ENCODE results near the gene OXSR1.
"Not testable (repeated sequence)": the region's sequence is repeated elsewhere in the genome, so short reads cannot be mapped to it uniquely, and the experiment has no call there.

The OXSR1 gene

DNA sequence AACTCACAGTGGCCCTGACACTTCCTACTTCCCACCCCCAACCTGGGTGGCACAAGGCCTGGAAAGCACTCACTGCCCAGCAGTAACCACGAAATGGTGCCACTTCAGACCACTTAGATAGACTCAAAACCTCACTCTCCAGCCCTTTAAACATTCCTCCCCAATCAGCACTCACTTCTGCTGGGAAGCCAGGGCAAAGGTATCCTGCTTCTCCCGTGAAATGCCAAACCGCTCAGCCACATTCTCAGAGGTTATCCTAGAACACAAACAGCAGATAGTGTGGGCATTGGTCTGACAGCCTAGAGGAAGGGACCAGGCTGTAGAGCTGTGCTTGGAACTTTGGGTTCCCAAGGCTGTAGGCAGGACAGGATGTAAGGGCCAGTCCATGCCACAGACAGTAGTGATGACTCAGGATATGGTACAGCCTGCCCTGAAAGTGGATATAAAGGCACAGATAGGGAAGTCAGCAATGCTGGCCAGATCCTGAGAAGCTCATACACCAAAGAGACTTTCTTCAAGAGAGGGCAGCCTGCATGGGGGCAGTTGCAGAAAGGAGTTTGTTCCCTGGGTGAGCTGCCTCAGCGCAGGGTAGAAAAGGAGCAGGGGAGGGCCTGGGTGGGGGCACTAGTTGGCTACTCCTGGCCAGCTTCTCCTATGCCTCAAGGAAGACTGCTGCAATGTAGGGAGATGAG lies 37.6 kb upstream of the OXSR1 start:
- no peak for DNase-seq (ENCODE audit: low read depth)

DNA sequence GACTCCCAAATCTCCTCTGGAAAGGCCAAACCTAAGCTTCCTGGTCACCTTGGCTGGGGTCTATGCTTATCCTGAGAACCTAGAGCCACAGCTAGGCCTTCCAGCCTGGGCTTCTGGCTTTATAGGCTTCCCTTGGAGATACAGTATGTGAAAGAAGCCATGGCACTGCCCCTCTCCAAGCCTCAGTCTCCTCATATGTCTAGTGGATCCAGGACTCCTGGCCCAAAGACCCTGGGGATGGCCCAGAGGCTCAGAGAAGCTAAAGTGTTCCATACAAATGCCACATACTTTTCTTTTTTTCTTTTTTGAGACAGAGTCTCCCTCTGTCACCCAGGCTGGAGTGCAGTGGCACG lies 37.1 kb upstream of the OXSR1 start:
- no peak for DNase-seq (ENCODE audit: low read depth)

DNA sequence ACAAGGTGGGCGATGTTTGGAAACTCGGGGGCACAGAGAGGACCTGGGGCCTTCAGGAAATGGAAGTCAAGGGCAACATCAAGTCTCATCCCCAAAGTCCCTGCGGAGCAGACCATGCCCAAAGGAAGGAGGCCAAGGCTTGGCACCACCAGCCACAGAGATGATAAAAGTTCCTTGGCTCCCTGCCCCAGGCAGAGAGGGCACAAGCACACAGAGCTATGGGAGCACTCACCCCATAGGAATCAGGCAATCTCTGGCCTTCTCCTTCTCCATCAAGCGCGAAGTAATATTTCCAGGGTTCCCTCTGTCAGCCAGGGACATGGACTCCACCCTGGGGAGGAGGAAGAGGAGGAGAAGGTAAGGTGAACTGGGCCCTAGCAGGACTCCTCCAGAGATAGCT lies 36.3 kb upstream of the OXSR1 start:
- DNase-seq (ENCODE audit: low read depth), result no peak

DNA sequence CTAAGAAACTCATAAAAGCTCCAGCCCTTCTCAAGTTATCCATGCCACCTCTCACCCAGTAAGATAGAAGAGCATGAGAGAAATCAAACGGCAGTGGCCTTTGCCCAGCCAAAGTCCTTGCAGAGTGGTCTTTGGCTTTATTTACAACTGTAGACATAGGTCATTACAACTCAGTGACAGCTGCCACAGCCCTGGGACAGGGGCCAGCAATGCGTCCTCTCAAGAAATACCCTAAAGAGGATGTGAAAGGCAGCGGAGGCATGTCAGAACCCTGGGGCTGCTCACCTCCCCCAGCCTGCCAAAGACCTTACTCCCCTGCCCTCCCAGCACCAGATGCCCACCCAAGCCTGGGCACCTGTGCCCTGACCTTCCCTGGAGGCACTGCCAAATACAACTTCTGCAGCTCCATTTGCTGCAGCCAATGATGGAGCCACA lies 34.7 kb upstream of the OXSR1 start:
- DNase-seq (ENCODE audit: low read depth), result no peak

DNA sequence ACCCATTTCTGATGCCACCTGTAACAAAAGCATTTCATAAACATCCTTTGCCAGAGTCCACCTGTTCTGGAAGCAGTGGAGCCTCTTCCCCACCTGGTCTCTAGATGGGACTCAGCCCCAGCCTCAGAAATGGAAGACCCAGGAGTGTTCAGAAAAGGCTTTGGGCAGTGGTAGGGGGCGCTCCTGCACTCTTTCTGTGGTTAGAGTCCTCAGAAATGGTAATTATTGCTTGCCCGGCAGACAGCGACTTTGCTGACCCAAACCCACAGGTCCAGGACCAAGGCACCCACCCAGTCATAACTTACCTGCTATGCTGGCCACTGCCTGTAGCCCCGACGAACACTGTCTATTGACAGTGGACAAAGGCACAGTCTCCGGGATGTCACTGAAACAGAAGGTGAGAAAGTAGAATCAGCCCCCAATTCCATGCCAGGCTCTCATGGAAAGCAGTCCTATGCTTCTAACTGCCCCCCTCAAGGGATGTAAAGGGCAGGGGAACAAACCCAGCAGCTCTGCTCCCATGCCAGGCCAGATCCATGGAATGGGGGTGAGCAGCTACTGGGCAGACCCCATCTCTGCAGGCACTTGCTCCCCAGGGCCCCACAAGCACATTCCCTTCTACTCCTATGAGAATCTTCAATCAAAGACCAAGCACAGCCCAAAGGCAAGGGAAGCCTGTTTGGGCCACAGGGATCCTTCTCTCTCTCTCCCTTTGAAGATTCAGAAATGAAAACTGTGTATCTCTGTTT lies 33.5 kb upstream of the OXSR1 start:
- DNase-seq (ENCODE audit: low read depth), result no peak

DNA sequence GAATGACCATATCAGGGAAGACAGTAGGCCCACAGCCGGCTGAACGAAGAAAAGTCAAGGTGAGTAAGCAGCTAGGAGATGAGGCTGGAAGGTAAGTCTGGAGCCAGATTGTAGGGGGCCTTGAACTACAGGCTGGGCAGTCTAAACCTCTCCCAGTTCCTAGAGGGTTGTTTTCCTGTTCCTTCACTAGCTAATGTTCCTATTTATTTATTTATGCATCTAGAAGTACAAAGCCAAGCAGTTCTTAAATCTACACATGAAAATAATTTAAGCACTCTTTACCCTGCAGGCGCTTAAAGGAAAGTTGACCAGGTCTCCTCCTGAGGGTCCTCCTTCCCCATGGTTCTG lies 32.2 kb upstream of the OXSR1 start:
- no peak for DNase-seq (ENCODE audit: low read depth)

DNA sequence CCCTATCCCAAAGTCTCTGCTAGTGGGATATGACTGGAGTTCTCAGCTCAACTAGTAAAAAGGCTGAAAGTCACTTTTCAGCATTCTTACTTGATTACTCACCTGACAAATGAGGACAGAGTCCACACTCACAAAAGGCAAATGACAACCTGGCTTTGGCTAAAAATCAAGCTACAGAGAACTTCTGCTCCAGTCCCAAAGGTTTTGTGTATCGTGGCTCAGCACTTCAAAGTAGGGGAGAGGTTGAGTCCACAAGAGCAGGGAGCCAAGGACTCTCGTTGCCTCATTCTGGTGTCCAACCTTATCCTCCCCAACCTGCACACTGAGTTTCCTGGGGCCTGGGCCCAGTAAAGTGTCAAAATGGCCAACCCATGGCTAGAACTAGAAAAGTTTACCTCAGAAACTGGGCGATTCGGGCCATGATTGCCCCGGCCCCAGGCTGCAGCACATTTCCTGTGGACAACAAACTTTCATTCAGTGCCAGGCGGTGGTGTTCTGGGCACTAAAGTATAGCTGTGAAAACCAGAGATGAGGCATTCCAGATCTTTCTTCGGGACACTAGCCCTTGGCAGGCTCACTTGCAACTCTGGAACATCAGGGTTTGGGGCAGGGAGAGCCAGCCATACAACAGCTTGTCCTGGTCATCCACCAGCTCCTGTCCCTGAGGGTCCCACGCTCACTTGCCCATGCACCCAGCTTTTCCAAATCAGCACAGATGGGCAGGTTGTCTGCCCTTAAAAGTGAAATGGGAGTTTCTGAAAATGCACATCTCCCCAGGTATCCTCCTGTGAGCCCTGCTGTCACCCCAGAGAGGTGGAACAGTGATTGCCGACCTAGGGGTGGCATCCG lies 31.6 kb upstream of the OXSR1 start:
- no peak for DNase-seq (ENCODE audit: low read depth)

DNA sequence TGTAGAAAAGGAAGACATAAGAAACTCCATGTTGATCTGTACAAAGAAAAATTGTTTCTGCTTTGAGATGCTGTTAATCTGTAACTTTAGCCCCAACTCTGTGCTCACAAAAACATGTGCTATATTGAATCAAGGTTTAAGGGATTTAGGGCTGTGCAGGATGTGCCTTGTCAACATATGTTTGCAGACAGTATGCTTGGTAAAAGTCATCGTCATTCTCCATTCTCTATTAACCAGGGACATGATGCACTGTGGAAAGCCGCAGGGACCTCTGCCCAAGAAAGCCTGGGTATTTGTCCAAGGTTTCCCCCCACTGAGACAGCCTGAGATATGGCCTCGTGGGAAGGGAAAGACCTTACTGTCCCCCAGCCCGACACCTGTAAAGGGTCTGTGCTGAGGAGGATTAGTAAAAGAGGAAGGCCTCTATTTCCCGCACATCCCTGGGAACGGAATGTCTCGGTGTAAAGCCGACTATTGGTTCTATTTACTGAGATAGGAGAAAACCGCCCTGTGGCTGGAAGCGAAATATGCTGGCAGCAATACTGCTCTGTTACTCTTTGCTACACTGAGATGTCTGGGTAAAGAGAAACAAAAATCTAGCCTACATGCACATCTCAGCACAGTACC lies 30.7 kb upstream of the OXSR1 start:
- not testable (repeated sequence) for DNase-seq (ENCODE audit: low read depth)

DNA sequence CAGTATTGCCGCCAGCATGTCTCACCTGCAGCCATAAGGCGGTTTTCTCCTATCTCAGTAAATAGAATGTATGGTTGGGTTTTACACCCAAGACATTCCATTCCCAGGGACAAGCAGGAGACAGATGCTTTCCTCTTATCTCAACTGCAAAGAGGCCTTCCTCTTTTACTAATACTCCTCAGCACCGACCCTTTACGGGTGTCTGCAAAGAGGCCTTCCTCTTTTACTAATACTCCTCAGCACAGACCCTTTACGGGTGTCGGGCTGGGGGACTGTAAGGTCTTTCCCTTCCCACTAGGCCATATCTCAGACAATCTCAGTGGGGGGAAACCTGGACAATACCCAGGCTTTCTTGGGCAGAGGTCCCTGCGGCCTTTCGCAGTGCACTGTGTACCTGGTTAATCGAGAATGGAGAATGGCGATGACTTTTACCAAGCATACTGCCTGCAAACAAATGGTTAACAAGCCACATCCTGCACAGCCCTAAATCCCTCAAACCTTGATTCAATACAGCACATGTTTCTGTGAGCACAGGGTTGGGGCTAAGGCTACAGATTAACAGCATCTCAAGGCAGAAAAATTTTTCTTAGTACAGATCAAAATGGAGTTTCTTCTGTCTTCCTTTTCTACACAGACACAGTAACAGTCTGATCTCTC lies 29.6 kb upstream of the OXSR1 start:
- not testable (repeated sequence) for DNase-seq (ENCODE audit: low read depth)

DNA sequence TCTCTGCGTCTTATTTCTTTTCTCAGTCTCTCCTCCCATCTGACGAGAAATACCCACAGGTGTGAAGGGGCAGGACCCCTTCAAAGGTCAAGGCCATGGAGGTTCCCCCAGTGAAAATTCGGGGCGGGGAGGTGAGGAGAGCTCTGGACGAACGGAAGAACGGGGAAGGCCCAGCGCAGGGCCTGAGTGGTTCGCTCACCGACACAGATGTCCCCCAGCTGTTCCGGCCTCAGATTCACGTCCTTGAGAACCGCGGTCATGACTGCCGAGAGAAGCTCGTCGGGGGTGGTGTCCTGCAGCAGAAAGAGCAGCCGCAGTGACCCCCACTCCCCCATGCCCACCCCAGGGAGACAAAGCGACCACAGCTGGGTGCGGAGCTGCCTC lies 29.0 kb upstream of the OXSR1 start:
- no peak for DNase-seq (ENCODE audit: low read depth)

DNA sequence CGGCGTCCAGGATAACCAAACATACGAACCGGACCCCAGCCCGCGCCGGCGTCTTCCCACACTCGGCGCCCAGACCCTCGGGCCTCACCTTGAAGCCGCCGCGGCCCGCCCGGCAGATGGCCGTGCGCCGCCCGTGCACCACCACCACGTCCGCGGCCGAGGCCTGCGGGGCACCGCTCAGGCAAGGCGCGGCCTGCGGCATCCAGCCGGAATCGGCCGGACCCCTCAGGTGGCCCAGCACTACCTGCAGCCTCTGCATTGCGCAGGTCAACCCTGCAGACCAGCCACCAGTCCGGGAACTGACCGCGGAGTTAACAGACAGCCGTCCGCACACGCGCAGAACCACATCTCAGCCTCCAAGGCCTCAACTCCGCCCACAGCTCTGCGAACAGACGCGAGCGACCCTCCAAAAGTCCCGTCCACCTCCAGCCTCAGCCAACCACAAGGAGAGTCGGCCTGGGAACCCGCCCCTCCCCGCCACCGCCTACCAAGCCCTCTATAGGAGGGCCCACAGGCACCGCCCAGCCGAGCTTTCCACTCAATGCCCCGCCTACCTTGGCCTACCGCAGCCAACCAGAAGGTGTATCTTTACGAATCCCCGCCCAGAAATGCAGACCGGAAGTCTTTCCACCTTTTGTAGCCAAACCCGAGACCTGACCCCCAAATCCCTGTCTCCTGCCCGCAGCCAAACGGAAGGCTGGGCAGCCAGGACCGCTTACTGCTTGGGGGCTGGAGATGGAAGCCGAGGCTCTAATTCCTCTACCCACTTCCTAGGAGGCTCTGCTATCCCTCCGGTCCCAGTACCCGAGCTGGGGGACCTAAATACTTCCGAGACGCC lies 28.3 kb upstream of the OXSR1 start, which contains the start of gene ACAA1:
Gene ACAA1, minus strand, starts transcription at position 351 of the 838 bp plus-strand sequence. Its CDS starts 92 bp downstream, at position 259.
- DNase-seq (ENCODE audit: low read depth), result peak; percentile 99

DNA sequence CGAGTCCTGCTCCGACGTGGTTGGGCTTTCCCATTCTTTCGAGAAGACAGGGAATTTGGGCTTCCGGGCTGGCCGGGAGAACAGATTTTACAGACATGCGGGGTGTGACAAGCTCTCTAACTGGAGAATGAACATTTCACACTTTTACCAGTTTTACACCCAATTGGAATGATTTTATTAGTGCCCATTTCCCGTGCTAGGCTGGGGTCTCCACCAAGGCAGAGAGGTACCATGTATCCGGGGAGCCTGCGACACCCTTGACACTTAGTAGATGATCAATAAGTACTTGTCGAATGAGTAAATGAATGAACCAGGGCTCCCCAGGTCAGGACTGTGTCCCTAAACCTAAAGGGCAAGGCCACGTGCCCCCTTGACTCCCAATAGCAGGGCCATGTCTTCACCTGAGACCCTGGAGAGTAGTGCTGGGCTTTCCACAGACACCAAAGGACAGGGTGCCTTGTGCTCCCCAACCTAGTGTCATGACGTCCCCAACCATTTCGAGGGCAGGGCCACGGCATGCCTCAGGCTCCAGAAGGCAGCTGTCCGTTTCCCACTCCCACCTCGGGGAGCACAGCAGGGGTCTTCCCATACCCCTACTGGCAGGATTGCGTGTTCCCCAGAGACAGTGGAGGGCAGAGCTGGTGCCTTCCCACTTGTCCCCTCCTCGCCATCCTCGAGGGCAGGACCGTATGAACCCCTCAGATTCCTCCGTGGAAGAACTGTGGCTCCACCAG lies 27.6 kb upstream of the OXSR1 start:
- no peak for DNase-seq (ENCODE audit: low read depth)

DNA sequence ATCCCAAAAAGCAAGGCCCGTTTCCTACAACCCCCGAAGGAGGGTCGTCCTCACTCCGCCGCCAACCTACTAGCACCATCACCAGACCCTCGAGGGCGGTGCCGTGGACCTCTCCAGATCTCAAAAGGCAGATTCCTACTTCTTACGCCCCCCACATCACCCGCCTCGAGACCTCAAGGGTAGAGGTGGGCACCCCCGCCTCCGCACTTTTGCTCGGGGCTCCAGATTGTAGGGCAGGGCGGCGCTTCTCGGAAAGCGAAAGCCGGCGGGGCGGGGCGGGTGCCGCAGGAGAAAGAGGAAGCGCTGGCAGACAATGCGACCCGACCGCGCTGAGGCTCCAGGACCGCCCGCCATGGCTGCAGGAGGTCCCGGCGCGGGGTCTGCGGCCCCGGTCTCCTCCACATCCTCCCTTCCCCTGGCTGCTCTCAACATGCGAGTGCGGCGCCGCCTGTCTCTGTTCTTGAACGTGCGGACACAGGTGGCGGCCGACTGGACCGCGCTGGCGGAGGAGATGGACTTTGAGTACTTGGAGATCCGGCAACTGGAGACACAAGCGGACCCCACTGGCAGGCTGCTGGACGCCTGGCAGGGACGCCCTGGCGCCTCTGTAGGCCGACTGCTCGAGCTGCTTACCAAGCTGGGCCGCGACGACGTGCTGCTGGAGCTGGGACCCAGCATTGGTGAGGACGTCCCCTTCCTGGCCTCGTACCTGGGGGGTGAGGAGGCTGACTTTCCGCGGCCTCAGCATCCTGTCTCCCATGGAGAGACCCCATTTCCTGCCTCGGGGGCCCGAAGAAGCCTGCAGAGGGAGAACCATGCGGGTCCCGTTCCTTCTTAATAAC lies 26.8 kb upstream of the OXSR1 start, which contains the start of gene MYD88:
Gene MYD88, plus strand, starts transcription at position 313 of the 842 bp plus-strand sequence. Its CDS starts 40 bp downstream, at position 353.
- DNase-seq (ENCODE audit: low read depth), result peak; percentile 63

DNA sequence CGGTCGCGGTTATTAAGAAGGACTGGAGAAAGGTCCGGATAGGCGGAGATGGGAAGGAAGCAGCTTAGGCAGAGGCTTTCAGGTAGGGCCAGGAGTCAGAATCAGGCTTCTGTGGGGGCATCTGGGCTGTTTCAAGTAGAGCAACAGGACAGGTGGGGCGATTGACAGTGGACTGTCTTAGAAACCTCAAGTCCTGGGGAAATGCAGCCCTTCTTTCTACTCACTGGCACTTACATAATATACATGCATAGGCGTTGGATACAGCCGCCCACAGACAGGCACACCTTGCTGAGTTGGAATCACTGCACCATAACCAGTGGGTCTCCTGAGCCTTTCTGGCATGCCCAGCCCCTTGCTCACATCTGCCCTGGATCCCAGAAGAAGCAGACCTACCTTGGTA lies 26.1 kb upstream of the OXSR1 start:
- no peak for DNase-seq (ENCODE audit: low read depth)

DNA sequence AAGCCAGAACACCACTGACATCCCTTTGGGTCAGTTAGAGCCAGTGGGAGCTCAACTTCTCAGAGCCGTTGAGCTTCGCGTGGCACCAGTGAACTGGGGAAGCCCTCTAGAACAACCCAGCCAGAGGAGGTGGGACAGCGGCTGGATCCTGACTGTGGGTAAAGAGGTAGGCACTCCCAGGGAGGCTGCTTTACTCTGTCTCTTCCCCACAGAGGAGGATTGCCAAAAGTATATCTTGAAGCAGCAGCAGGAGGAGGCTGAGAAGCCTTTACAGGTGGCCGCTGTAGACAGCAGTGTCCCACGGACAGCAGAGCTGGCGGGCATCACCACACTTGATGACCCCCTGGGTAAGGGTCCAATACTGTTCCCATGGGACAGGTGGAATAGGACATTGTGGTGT lies 25.7 kb upstream of the OXSR1 start:
- no peak for DNase-seq (ENCODE audit: low read depth)

DNA sequence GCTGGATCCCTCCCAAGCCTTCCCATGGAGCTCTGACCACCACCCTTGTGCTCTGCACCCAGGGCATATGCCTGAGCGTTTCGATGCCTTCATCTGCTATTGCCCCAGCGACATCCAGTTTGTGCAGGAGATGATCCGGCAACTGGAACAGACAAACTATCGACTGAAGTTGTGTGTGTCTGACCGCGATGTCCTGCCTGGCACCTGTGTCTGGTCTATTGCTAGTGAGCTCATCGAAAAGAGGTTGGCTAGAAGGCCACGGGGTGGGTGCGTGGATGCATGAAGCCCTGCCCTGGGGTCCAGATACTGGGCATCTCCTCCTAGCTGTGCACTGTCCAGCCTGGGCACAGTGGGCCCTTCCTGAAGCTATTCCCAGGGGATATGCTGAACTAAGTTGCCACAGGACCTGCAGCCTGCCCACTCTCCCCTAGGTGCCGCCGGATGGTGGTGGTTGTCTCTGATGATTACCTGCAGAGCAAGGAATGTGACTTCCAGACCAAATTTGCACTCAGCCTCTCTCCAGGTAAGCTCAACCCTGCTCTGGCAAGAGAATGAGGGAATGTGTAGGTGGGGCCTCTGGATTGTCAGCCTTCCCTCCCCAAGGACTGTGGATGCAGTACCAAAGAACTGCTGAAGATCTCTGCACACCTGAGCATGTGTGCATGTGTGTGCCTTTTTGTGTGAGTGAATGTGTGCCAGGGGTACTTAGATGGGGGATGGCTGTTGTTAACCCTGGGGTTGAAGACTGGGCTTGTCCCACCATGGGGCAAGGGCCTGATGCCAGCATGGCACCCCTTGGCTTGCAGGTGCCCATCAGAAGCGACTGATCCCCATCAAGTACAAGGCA lies 24.8 kb upstream of the OXSR1 start:
- no peak for DNase-seq (ENCODE audit: low read depth)

DNA sequence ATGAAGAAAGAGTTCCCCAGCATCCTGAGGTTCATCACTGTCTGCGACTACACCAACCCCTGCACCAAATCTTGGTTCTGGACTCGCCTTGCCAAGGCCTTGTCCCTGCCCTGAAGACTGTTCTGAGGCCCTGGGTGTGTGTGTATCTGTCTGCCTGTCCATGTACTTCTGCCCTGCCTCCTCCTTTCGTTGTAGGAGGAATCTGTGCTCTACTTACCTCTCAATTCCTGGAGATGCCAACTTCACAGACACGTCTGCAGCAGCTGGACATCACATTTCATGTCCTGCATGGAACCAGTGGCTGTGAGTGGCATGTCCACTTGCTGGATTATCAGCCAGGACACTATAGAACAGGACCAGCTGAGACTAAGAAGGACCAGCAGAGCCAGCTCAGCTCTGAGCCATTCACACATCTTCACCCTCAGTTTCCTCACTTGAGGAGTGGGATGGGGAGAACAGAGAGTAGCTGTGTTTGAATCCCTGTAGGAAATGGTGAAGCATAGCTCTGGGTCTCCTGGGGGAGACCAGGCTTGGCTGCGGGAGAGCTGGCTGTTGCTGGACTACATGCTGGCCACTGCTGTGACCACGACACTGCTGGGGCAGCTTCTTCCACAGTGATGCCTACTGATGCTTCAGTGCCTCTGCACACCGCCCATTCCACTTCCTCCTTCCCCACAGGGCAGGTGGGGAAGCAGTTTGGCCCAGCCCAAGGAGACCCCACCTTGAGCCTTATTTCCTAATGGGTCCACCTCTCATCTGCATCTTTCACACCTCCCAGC lies 24.0 kb upstream of the OXSR1 start:
- DNase-seq (ENCODE audit: low read depth), result no peak

DNA sequence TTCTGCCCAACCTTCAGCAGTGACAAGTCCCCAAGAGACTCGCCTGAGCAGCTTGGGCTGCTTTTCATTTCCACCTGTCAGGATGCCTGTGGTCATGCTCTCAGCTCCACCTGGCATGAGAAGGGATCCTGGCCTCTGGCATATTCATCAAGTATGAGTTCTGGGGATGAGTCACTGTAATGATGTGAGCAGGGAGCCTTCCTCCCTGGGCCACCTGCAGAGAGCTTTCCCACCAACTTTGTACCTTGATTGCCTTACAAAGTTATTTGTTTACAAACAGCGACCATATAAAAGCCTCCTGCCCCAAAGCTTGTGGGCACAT lies 23.4 kb upstream of the OXSR1 start:
- no peak for DNase-seq (ENCODE audit: low read depth)
